OCI-LY3 (cell line): ENCODE measurements around the gene MAOA.

Source experiments
- H2AFZ ChIP-seq: fragments of 200-600, 300-600 bp; shearing (Covaris generic); 2 replicates; pipeline ENCODE4 v1.6.0; 2014; ENCODE audit warnings: antibody characterized with exemption, low read depth, low read length
- H3K27ac ChIP-seq: fragments of 200-600, 300-600 bp; sonication (generic); 2 replicates; pipeline ENCODE4 v1.5.1; 2014; ENCODE audit warnings: mild to moderate bottlenecking, low read length, moderate library complexity, mixed read lengths
- H3K27me3 ChIP-seq: fragments of 200-600, 300-600 bp; sonication (generic); 2 replicates; pipeline ENCODE4 v1.6.1; 2014; ENCODE audit warnings: low read depth, low read length, mixed read lengths
- H3K36me3 ChIP-seq: fragments of 200-600, 300-600 bp; sonication (generic); replicated peaks from 2 replicates; pipeline ENCODE3; 2014; ENCODE audit warnings: low read depth, low read length, mixed read lengths
- H3K4me1 ChIP-seq: fragments of 300-600, 200-600 bp; sonication (generic); 2 replicates; pipeline ENCODE4 v1.6.1; 2014; ENCODE audit warnings: low read length, mixed read lengths
- H3K4me2 ChIP-seq: fragments of 200-600, 300-600 bp; sonication (generic); 2 replicates; pipeline ENCODE4 v1.6.1; 2014; ENCODE audit warnings: low read length, mixed read lengths
- H3K4me3 ChIP-seq: fragments of 300-600, 200-600 bp; sonication (generic); 2 replicates; pipeline ENCODE4 v1.5.1; 2014; ENCODE audit warnings: antibody characterized with exemption, mild to moderate bottlenecking, low read length, moderate library complexity
- H3K79me2 ChIP-seq: fragments of 300-600, 200-600 bp; shearing (Covaris generic); 2 replicates; pipeline ENCODE4 v1.6.1; 2014; ENCODE audit warnings: mild to moderate bottlenecking, low read length, mixed read lengths
- H3K9ac ChIP-seq: fragments of 300-600, 200-600 bp; shearing (Covaris generic); 2 replicates; pipeline ENCODE4 v1.6.0; 2014; ENCODE audit warnings: mild to moderate bottlenecking, low read length, moderate library complexity
- H3K9me3 ChIP-seq: fragments of 200-600, 300-600 bp; shearing (Covaris generic); 2 replicates; pipeline ENCODE4 v1.6.1; 2014; ENCODE audit warnings: low read length, mixed read lengths; ENCODE audit not compliant: insufficient read depth
- H4K20me1 ChIP-seq: fragments of 200-600, 300-600 bp; sonication (generic); 2 replicates; pipeline ENCODE4 v1.6.1; 2016; ENCODE audit warnings: low read length, mixed read lengths; ENCODE audit not compliant: insufficient read depth
- CTCF ChIP-seq: fragments of 200-600, 300-600 bp; sonication (generic); IDR thresholded peaks from 2 replicates; pipeline ENCODE4 v1.5.1; 2014; ENCODE audit warnings: antibody characterized with exemption, low read length, low read depth
- EZH2phosphoT487 ChIP-seq: fragments of 200-600 bp; shearing (Covaris generic); IDR thresholded peaks from 2 replicates; pipeline ENCODE4 v1.6.1; 2018; ENCODE audit warnings: antibody characterized with exemption, mixed run types, low read depth

MAOA gene

DNA sequence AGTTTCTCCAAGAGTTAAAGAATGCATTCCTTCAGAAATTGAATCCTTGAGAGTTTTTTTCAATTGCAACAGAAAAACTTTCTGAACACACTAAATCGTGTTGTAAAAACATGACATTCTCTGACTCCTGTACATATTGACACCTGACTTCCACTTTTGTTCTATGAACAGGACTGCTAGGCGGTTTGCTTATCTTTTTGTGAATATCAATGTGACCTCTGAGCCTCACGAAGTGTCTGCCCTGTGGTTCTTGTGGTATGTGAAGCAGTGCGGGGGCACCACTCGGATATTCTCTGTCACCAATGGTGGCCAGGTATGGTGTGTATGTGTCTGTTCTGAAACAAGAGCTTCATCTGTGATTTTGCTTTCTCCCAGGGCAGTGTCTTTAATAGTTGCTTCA lies 71.9 kb downstream of the MAOA start:
- Histone ChIP-seq H3K36me3 (no peaks in the 10 kb centered on the region), H3K27ac (no peak overlapping the region), H3K9me3 (no peaks in the 10 kb centered on the region), H3K79me2 (no peaks in the 10 kb centered on the region), H3K27me3 (no peaks in the 10 kb centered on the region), H4K20me1 (no peaks in the 10 kb centered on the region), H3K4me1 (no peaks in the 10 kb centered on the region), H2AFZ (no peak overlapping the region), H3K9ac (no peak overlapping the region), H3K4me2 (no peak overlapping the region), H3K4me3 (no peak overlapping the region)
- no peak for TF ChIP-seq EZH2phosphoT487
- TF ChIP-seq CTCF: no peak

DNA sequence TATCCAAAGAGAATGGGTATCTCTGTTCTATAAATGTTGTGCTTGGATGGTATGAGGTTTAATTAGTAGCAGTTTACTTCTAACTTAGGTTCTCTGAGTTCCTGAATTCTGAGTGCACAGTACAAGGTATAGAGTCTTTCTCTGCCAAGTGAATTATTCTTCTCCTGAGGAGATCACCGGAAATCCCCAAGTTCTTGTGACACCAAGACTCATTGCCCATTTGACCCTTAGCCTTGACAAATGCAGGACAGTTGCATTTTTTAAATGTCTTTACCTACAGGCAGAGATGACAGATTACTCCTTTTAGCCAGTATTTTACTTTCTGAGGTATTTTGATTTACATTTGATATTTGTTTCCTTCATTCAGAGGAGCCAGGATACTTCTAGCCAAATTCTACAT lies 72.9 kb downstream of the MAOA start:
- TF ChIP-seq CTCF: no peak
- TF ChIP-seq EZH2phosphoT487: no peak
- Histone ChIP-seq H3K4me2 (no peak overlapping the region), H3K36me3 (no peaks in the 10 kb centered on the region), H3K4me3 (no peak overlapping the region), H3K9ac (no peak overlapping the region), H3K27me3 (no peaks in the 10 kb centered on the region), H3K4me1 (no peaks in the 10 kb centered on the region), H4K20me1 (no peaks in the 10 kb centered on the region), H3K27ac (no peak overlapping the region), H2AFZ (no peak overlapping the region), H3K79me2 (no peaks in the 10 kb centered on the region), H3K9me3 (no peaks in the 10 kb centered on the region)

- Histone ChIP-seq H2AFZ (no peak overlapping the region), H3K27ac (no peak overlapping the region), H3K79me2 (no peaks in the 10 kb centered on the region), H3K4me2 (no peak overlapping the region), H3K4me3 (no peak overlapping the region), H4K20me1 (no peaks in the 10 kb centered on the region), H3K9me3 (no peaks in the 10 kb centered on the region), H3K4me1 (no peaks in the 10 kb centered on the region), H3K9ac (no peak overlapping the region), H3K36me3 (no peaks in the 10 kb centered on the region), H3K27me3 (no peaks in the 10 kb centered on the region)
- TF ChIP-seq CTCF (no peak), EZH2phosphoT487 (no peak)
These were observed 75.0 kb downstream of the MAOA start for GRCh38 chrX:43731086-43731485.

GRCh38 chrX:43733699-43734098 lies 77.6 kb downstream of the MAOA start:
- no peaks in the 10 kb centered on the region for H3K79me2 ChIP-seq
- TF ChIP-seq EZH2phosphoT487 (no peak), CTCF (no peak)
- H2AFZ ChIP-seq: no peak overlapping the region
- H4K20me1 ChIP-seq: no peaks in the 10 kb centered on the region
- H3K9me3 ChIP-seq: no peaks in the 10 kb centered on the region
- no peaks in the 10 kb centered on the region for H3K27me3 ChIP-seq
- H3K9ac ChIP-seq: no peak overlapping the region
- H3K4me1 ChIP-seq: no peaks in the 10 kb centered on the region
- no peak overlapping the region for H3K27ac ChIP-seq
- H3K4me2 ChIP-seq: no peak overlapping the region
- H3K36me3 ChIP-seq: no peaks in the 10 kb centered on the region
- no peak overlapping the region for H3K4me3 ChIP-seq
